Stomach (tissue), 9 donors: ENCODE results near the gene USP16. TPM values are rescaled to one million over a fixed set of nuclear protein-coding genes. Genes with fewer than 3 reads are reported as not detected.

ENCODE experiments used
- DNase-seq, 2 donors: peaks; one replicate each; pipeline versions ENCODE4 v3.0.0 to v3.0.0-alpha.2; 2013 to 2019
- H3K27ac ChIP-seq, 5 donors: fragments of 200-600 bp in 4 of 5; sonication (generic) in 4 of 5; one replicate each; pipeline ENCODE4 v1.5.1; 2013 to 2019; ENCODE audit warnings: mild to moderate bottlenecking in 1 of 5, moderate library complexity in 1 of 5
- H3K27me3 ChIP-seq, 3 donors: fragments of 200-600 bp; sonication (generic); one replicate each; pipeline ENCODE4 v1.5.1; 2017 to 2019; ENCODE audit warnings: mixed run types in 1 of 3
- H3K36me3 ChIP-seq, 4 donors: fragments of 200-600 bp; sonication (generic); 1 replicate in 3 of 4; 2 replicates in 1 of 4; pipeline ENCODE4 v1.5.1; 2016 to 2019
- H3K4me1 ChIP-seq, 4 donors: fragments of 200-600 bp; sonication (generic); one replicate each; pipeline ENCODE4 v1.5.1; 2016 to 2019
- H3K4me3 ChIP-seq, 4 donors: fragments of 200-600 bp; sonication (generic) in 3 of 4; one replicate each; pipeline ENCODE4 v1.5.1; 2016 to 2019; ENCODE audit warnings: mild to moderate bottlenecking in 1 of 4
- H3K9me3 ChIP-seq, 4 donors: fragments of 200-600 bp; sonication (generic); one replicate each; pipeline ENCODE4 v1.5.1; 2016 to 2019
- CTCF ChIP-seq, 7 experiments: fragments of 450-650 bp in 4 of 7; fragments of 200-600 bp in 3 of 7; sonication (generic) in 3 of 7; IDR thresholded peaks; one replicate each; pipeline ENCODE4 v1.5.1; 2016 to 2019; ENCODE audit warnings: antibody characterized with exemption in 7 of 7, control low read depth in 2 of 7, mild to moderate bottlenecking in 1 of 7
- EP300 ChIP-seq: sonication (generic); formaldehyde crosslinking; IDR thresholded peaks from one replicate; pipeline ENCODE4 v1.6.1; 2017; ENCODE audit warnings: antibody characterized with exemption
- POLR2A ChIP-seq, 4 donors: fragments of 450-650 bp; IDR thresholded peaks; one replicate each; pipeline ENCODE4 v1.6.1; 2016; ENCODE audit warnings: antibody characterized with exemption in 4 of 4, control low read depth in 2 of 4, mild to moderate bottlenecking in 1 of 4, moderate library complexity in 1 of 4
- POLR2AphosphoS5 ChIP-seq, 3 donors: sonication (generic); formaldehyde crosslinking; IDR thresholded peaks; one replicate each; pipeline ENCODE4 v1.6.1; 2016; ENCODE audit warnings: antibody characterized with exemption in 3 of 3
- WGBS, 5 donors: extraction: QIAGEN DNeasy Blood & Tissue Kit in 3 of 5; methylation state at CpG; one replicate each; pipeline versions ENCODE4 v1.1.5 to v1.1.7; 2013 to 2018; 5-methylcytosine and 5-hydroxymethylcytosine counted together
- intact Hi-C: fragments of 100-400 bp; cut with DNase I; formaldehyde crosslinking; loops from one replicate; pipeline ENCODE4 v1.15.1; 2023; ENCODE audit warnings: low total_unique reads
- polyA plus RNA-seq, 3 donors: library from polyadenylated mRNA; stranded (reverse); fragments of 200-250 nt; gene quantifications; one replicate each; pipeline ENCODE4 v1.2.3, GENCODE V29; 2013
- total RNA-seq, 5 donors: library from RNA; depleted of rRNA; stranded (reverse); fragments of >200 nt; gene quantifications; one replicate each; pipeline versions ENCODE4 v1.1.0 to v1.2.3, GENCODE V29; 2014 to 2016
- donor health status: healthy with polysubstance abuse.
- donor health status: Bipolar disorder and iron deficiency.
- donor health status: healthy.

The USP16 gene
- total and polyA plus RNA-seq, 8 donors: 9.3 to 54.5 (median 29.2) TPM

GRCh38 chr21:28993293-28993629 is 31.2 kb upstream of the USP16 start:
- peaks cover 0 to 3% (median 0%) of the 10 kb centered on the region in 4 donors for H3K36me3 ChIP-seq
- H3K4me3 ChIP-seq: peak overlapping the region; percentile 79 to 96 (median 94)
- H3K9me3 ChIP-seq: no peaks in the 10 kb centered on the region
- DNase-seq: no peak
- H3K27me3 ChIP-seq: no peaks in the 10 kb centered on the region
- peak overlapping the region; percentile 31 to 96 (median 89) for H3K27ac ChIP-seq
- H3K4me1 ChIP-seq: peaks cover 14 to 46% (median 26%) of the 10 kb centered on the region in 4 donors
- 33 to 55% (median 45%) methylated on average over 4 of the region's 4 CpGs for WGBS, 5 donors
- TF ChIP-seq CTCF (IDR thresholded peaks at IDR 0.05) (no peak), POLR2AphosphoS5 (IDR thresholded peaks at IDR 0.05) (no peak), EP300 (no peak), POLR2A (IDR thresholded peaks at IDR 0.05) (no peak)
- intact Hi-C loops: no loop called here

GRCh38 chr21:29002442-29003144 is 21.9 kb upstream of the USP16 start:
- peak overlapping the region; percentile 83 to 97 (median 94) for H3K27ac ChIP-seq
- intact Hi-C loops: no loop called here
- DNase-seq: peak; percentile 96 to 99
- H3K36me3 ChIP-seq: peaks cover 0 to 23% (median 21%) of the 10 kb centered on the region in 4 donors
- TF ChIP-seq POLR2AphosphoS5 (IDR thresholded peaks at IDR 0.05) (peak; percentile 100), CTCF (IDR thresholded peaks at IDR 0.05) (no peak), POLR2A (IDR thresholded peaks at IDR 0.05) (peak in 2 of 4 donors; percentile 88 to 90), EP300 (no peak)
- H3K27me3 ChIP-seq: no peaks in the 10 kb centered on the region
- H3K4me1 ChIP-seq: peaks cover 0 to 20% (median 10%) of the 10 kb centered on the region in 4 donors
- peak overlapping the region; percentile 46 to 65 (median 59) for H3K4me3 ChIP-seq
- WGBS, 5 donors: 1% methylated on average over 36 to 41 of the region's 41 CpGs
- no peaks in the 10 kb centered on the region for H3K9me3 ChIP-seq

DNA sequence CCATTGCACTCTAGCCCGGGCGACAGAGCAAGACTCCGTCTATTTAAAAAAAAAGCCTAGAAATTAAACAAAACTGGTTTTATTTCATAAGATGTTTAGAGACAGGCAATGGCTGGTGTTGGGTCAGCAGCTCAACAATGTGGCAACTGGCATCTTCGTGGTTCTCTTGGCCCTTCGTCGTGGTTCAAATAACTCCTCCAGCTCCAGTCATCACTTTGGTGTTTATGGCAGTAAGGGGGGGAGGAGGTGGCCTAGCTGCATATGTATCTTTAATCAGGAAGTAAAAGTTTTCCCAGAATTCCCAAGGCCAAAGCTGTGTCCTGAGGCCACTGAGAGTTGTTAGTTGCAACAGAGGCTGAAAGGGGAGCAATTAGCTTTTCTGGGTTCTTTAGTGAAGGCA is 18.8 kb upstream of the USP16 start:
- Histone ChIP-seq H3K4me3 (no peak overlapping the region), H3K9me3 (no peaks in the 10 kb centered on the region), H3K36me3 (peaks cover 0 to 40% (median 34%) of the 10 kb centered on the region in 4 donors), H3K4me1 (peaks cover 0 to 20% (median 10%) of the 10 kb centered on the region in 4 donors), H3K27ac (no peak overlapping the region), H3K27me3 (no peaks in the 10 kb centered on the region)
- 93 to 97% (median 96%) methylated on average over 6 of the region's 6 CpGs for WGBS, 5 donors
- no peak for DNase-seq
- TF ChIP-seq POLR2AphosphoS5 (IDR thresholded peaks at IDR 0.05): no peak
- TF ChIP-seq EP300: no peak
- TF ChIP-seq CTCF (IDR thresholded peaks at IDR 0.05): no peak
- TF ChIP-seq POLR2A (IDR thresholded peaks at IDR 0.05): no peak
- intact Hi-C loops: no loop called here

GRCh38 chr21:29007135-29007534 is 17.3 kb upstream of the USP16 start:
- no peak for TF ChIP-seq POLR2AphosphoS5 (IDR thresholded peaks at IDR 0.05)
- no peak for TF ChIP-seq POLR2A (IDR thresholded peaks at IDR 0.05)
- no peak for TF ChIP-seq CTCF (IDR thresholded peaks at IDR 0.05)
- no peak for TF ChIP-seq EP300
- 90 to 95% (median 91%) methylated on average over 3 of the region's 3 CpGs for WGBS, 5 donors
- intact Hi-C loops: no loop called here

More at GRCh38 chr21:29007135-29007534, 17.3 kb upstream of the USP16 start:
- no peaks in the 10 kb centered on the region for H3K27me3 ChIP-seq
- peaks cover 0 to 14% (median 10%) of the 10 kb centered on the region in 4 donors for H3K4me1 ChIP-seq
- H3K4me3 ChIP-seq: no peak overlapping the region
- no peak for DNase-seq
- no peaks in the 10 kb centered on the region for H3K9me3 ChIP-seq
- H3K27ac ChIP-seq: no peak overlapping the region
- peaks cover 0 to 40% (median 34%) of the 10 kb centered on the region in 4 donors for H3K36me3 ChIP-seq
